ENCODE results near the gene GLRX.
"Not testable (repeated sequence)": the region's sequence is repeated elsewhere in the genome, so short reads cannot be mapped to it uniquely, and the experiment has no call there.

Gene GLRX

GRCh38 chr5:95869173-95869855 is 46.8 kb upstream of the GLRX start:
- DNase-seq; H2BK12ac ChIP-seq (ENCODE audit: low read length in 2 of 2); H2BK15ac ChIP-seq (ENCODE audit: low read depth, poor library complexity, severe bottlenecking); H4K8ac ChIP-seq (ENCODE audit: low read length); H3K23ac ChIP-seq (ENCODE audit: low read length in 2 of 2); H2BK5ac ChIP-seq (ENCODE audit: low read depth, low read length, poor library complexity, severe bottlenecking); H2BK120ac ChIP-seq (ENCODE audit: low read depth, low read length); H3K9me3 ChIP-seq (ENCODE audit: control insufficient read depth, low read length); H3K14ac ChIP-seq (ENCODE audit: low read length in 2 of 2); H3K27me3 ChIP-seq (ENCODE audit: control insufficient read depth in 1 of 2, insufficient read depth in 1 of 2, low read length in 2 of 2); H3K4me2 ChIP-seq (ENCODE audit: low read length, poor library complexity, severe bottlenecking); H4K91ac ChIP-seq (ENCODE audit: low read length); H3K27ac ChIP-seq (ENCODE audit: low read length, poor library complexity, severe bottlenecking); H3K4me1 ChIP-seq (ENCODE audit: control insufficient read depth, insufficient read depth, low read depth, low read length); H2AFZ ChIP-seq (ENCODE audit: low read depth, low read length); H3K79me1 ChIP-seq (replicated peaks; ENCODE audit: low read length, poor library complexity, severe bottlenecking); H3K4me3 ChIP-seq (ENCODE audit: insufficient read depth in 1 of 2, low read depth in 1 of 2, low read length in 2 of 2); H3K18ac ChIP-seq (ENCODE audit: low read depth in 1 of 2, low read length in 2 of 2); H3K4ac ChIP-seq (ENCODE audit: low read depth in 1 of 2, low read length in 2 of 2); H3K36me3 ChIP-seq (ENCODE audit: control insufficient read depth in 1 of 2, insufficient read depth in 2 of 2, low read depth in 1 of 2, low read length in 2 of 2); H2AK5ac ChIP-seq (ENCODE audit: low read length, severe bottlenecking): not testable (repeated sequence)
- H3K9ac ChIP-seq (ENCODE audit: low read length), result peak overlapping the region; percentile 21
- 93% methylated on average over 2 of the region's 3 CpGs for WGBS

- H3K9me3 ChIP-seq (ENCODE audit: control insufficient read depth, low read length), result no peaks in the 10 kb centered on the region
- no peak overlapping the region for H3K18ac ChIP-seq (ENCODE audit: low read depth in 1 of 2, low read length in 2 of 2)
- no peak overlapping the region for H2BK5ac ChIP-seq (ENCODE audit: low read depth, low read length, poor library complexity, severe bottlenecking)
- 97% methylated on average over 4 of the region's 4 CpGs for WGBS
- no peak overlapping the region for H3K4ac ChIP-seq (ENCODE audit: low read depth in 1 of 2, low read length in 2 of 2)
- H4K91ac ChIP-seq (ENCODE audit: low read length), result no peak overlapping the region
- H3K4me2 ChIP-seq (ENCODE audit: low read length, poor library complexity, severe bottlenecking), result no peak overlapping the region
- H2BK15ac ChIP-seq (ENCODE audit: low read depth, poor library complexity, severe bottlenecking), result no peak overlapping the region
- no peak overlapping the region for H2BK120ac ChIP-seq (ENCODE audit: low read depth, low read length)
- H3K23ac ChIP-seq (ENCODE audit: low read length in 2 of 2), result no peak overlapping the region
- H3K79me1 ChIP-seq (replicated peaks; ENCODE audit: low read length, poor library complexity, severe bottlenecking), result no peaks in the 10 kb centered on the region
- H3K27ac ChIP-seq (ENCODE audit: low read length, poor library complexity, severe bottlenecking), result no peak overlapping the region
- H3K4me3 ChIP-seq (ENCODE audit: insufficient read depth in 1 of 2, low read depth in 1 of 2, low read length in 2 of 2), result no peak overlapping the region
- H2AK5ac ChIP-seq (ENCODE audit: low read length, severe bottlenecking), result no peak overlapping the region
- H3K9ac ChIP-seq (ENCODE audit: low read length), result no peak overlapping the region
- no peaks in the 10 kb centered on the region for H3K4me1 ChIP-seq (ENCODE audit: control insufficient read depth, insufficient read depth, low read depth, low read length)
- H2BK12ac ChIP-seq (ENCODE audit: low read length in 2 of 2), result peak overlapping the region in 1 of 2 experiments; percentile 54
- DNase-seq, result no peak
- no peak overlapping the region for H4K8ac ChIP-seq (ENCODE audit: low read length)
- H3K14ac ChIP-seq (ENCODE audit: low read length in 2 of 2), result no peak overlapping the region
- H2AFZ ChIP-seq (ENCODE audit: low read depth, low read length), result no peak overlapping the region
- no peaks in the 10 kb centered on the region for H3K27me3 ChIP-seq (ENCODE audit: control insufficient read depth in 1 of 2, insufficient read depth in 1 of 2, low read length in 2 of 2)
- no peaks in the 10 kb centered on the region for H3K36me3 ChIP-seq (ENCODE audit: control insufficient read depth in 1 of 2, insufficient read depth in 2 of 2, low read depth in 1 of 2, low read length in 2 of 2)
These were observed 45.6 kb upstream of the GLRX start for GRCh38 chr5:95868136-95868535.

GRCh38 chr5:95866435-95867040 is 44.0 kb upstream of the GLRX start:
- Histone ChIP-seq H4K91ac (ENCODE audit: low read length) (no peak overlapping the region), H3K9me3 (ENCODE audit: control insufficient read depth, low read length) (no peaks in the 10 kb centered on the region), H3K27me3 (ENCODE audit: control insufficient read depth in 1 of 2, insufficient read depth in 1 of 2, low read length in 2 of 2) (no peaks in the 10 kb centered on the region), H3K4me3 (ENCODE audit: insufficient read depth in 1 of 2, low read depth in 1 of 2, low read length in 2 of 2) (no peak overlapping the region), H3K23ac (ENCODE audit: low read length in 2 of 2) (no peak overlapping the region), H2BK15ac (ENCODE audit: low read depth, poor library complexity, severe bottlenecking) (no peak overlapping the region), H2AFZ (ENCODE audit: low read depth, low read length) (no peak overlapping the region), H3K27ac (ENCODE audit: low read length, poor library complexity, severe bottlenecking) (no peak overlapping the region), H3K4ac (ENCODE audit: low read depth in 1 of 2, low read length in 2 of 2) (no peak overlapping the region), H3K4me1 (ENCODE audit: control insufficient read depth, insufficient read depth, low read depth, low read length) (peaks cover 1% of the 10 kb centered on the region), H3K4me2 (ENCODE audit: low read length, poor library complexity, severe bottlenecking) (no peak overlapping the region), H3K14ac (ENCODE audit: low read length in 2 of 2) (no peak overlapping the region), H3K18ac (ENCODE audit: low read depth in 1 of 2, low read length in 2 of 2) (no peak overlapping the region), H2BK5ac (ENCODE audit: low read depth, low read length, poor library complexity, severe bottlenecking) (no peak overlapping the region), H4K8ac (ENCODE audit: low read length) (no peak overlapping the region), H2AK5ac (ENCODE audit: low read length, severe bottlenecking) (no peak overlapping the region), H2BK12ac (ENCODE audit: low read length in 2 of 2) (no peak overlapping the region), H3K36me3 (ENCODE audit: control insufficient read depth in 1 of 2, insufficient read depth in 2 of 2, low read depth in 1 of 2, low read length in 2 of 2) (no peaks in the 10 kb centered on the region), H3K9ac (ENCODE audit: low read length) (peak overlapping the region; percentile 64), H3K79me1 (replicated peaks; ENCODE audit: low read length, poor library complexity, severe bottlenecking) (no peaks in the 10 kb centered on the region), H2BK120ac (ENCODE audit: low read depth, low read length) (no peak overlapping the region)
- WGBS, result no CpG with 5 or more reads among the region's 1 CpG
- DNase-seq, result peak; percentile 58

DNA sequence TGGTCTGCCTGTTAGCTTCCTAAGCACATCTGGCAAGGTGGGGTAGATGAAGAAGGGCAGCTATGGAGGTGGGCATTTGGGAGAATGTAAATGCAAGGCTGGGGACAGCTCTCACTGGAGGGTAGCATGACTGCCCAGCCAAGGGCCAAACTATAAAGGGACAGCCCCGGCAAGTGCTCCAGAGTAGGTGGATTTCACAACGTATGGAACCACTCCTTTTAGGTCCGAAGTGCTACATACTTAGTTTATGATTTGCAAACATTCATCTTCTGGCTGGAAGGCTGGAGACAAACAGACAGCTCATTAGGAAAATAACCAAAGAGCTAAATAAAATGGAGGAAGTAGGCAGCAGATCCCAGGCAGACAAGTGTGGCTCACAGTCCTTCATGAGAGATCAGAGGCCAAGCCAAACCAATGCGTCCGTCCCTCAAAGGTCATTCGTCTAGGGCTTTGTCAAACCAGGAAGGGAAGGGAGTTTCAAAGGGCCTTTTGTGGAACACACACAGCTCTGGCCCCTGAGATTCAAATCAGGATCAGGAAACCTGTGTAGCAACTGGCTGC is 42.5 kb upstream of the GLRX start:
- DNase-seq, result peak; percentile 56
- Histone ChIP-seq H3K18ac (ENCODE audit: low read depth in 1 of 2, low read length in 2 of 2) (peak overlapping the region in 1 of 2 experiments; percentile 52), H2BK12ac (ENCODE audit: low read length in 2 of 2) (peak overlapping the region; percentile 23 to 69), H3K4me2 (ENCODE audit: low read length, poor library complexity, severe bottlenecking) (no peak overlapping the region), H2AFZ (ENCODE audit: low read depth, low read length) (peak overlapping the region; percentile 32), H3K23ac (ENCODE audit: low read length in 2 of 2) (no peak overlapping the region), H3K4me3 (ENCODE audit: insufficient read depth in 1 of 2, low read depth in 1 of 2, low read length in 2 of 2) (no peak overlapping the region), H3K36me3 (ENCODE audit: control insufficient read depth in 1 of 2, insufficient read depth in 2 of 2, low read depth in 1 of 2, low read length in 2 of 2) (no peaks in the 10 kb centered on the region), H3K4me1 (ENCODE audit: control insufficient read depth, insufficient read depth, low read depth, low read length) (peaks cover 3% of the 10 kb centered on the region), H2BK5ac (ENCODE audit: low read depth, low read length, poor library complexity, severe bottlenecking) (no peak overlapping the region), H2AK5ac (ENCODE audit: low read length, severe bottlenecking) (no peak overlapping the region), H2BK15ac (ENCODE audit: low read depth, poor library complexity, severe bottlenecking) (no peak overlapping the region), H4K91ac (ENCODE audit: low read length) (peak overlapping the region; percentile 9), H4K8ac (ENCODE audit: low read length) (peak overlapping the region; percentile 56), H2BK120ac (ENCODE audit: low read depth, low read length) (no peak overlapping the region), H3K9me3 (ENCODE audit: control insufficient read depth, low read length) (no peaks in the 10 kb centered on the region), H3K9ac (ENCODE audit: low read length) (no peak overlapping the region), H3K79me1 (replicated peaks; ENCODE audit: low read length, poor library complexity, severe bottlenecking) (no peaks in the 10 kb centered on the region), H3K27ac (ENCODE audit: low read length, poor library complexity, severe bottlenecking) (no peak overlapping the region), H3K4ac (ENCODE audit: low read depth in 1 of 2, low read length in 2 of 2) (peak overlapping the region; percentile 9 to 77), H3K14ac (ENCODE audit: low read length in 2 of 2) (no peak overlapping the region), H3K27me3 (ENCODE audit: control insufficient read depth in 1 of 2, insufficient read depth in 1 of 2, low read length in 2 of 2) (no peaks in the 10 kb centered on the region)
- WGBS, result 9% methylated on average over 4 of the region's 6 CpGs

Measured in mesenchymal stem cell (in vitro differentiated cells and primary cell).